HEK293T (cell line): Measurements from ENCODE around the gene PLAC8.

Experiments
- FOXK2 ChIP-seq: fragments of 450-650 bp; IDR thresholded peaks from 2 replicates; pipeline ENCODE4 v1.6.1; 2016; ENCODE audit warnings: mild to moderate bottlenecking
- FOXM1 ChIP-seq: fragments of 450-650 bp; IDR thresholded peaks from 2 replicates; pipeline ENCODE4 v1.6.1; 2017; ENCODE audit warnings: mild to moderate bottlenecking, borderline replicate concordance

DNA sequence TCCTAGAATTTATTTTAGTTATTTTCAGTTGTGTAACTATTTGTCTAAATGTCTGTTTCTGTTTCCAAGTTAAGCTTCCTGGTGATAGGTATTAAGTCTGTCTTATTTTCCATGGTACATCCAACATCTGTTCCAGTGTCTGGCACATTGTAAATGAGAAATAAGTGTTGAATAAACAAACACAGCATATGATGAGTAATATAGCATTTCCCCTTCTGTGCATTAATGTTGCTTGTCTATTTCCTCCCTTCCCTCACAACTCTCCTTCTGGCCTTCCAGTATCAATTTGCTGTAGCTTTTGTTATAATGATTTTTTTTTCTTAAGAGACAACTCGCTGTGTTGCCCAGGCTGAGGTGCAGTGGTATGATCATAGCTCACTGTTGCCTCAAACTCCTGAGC lies 43.4 kb downstream of the PLAC8 start:
- TF ChIP-seq FOXK2, result no peak
- no peak for TF ChIP-seq FOXM1
